ENCODE data around the gene HPDL.

DNA sequence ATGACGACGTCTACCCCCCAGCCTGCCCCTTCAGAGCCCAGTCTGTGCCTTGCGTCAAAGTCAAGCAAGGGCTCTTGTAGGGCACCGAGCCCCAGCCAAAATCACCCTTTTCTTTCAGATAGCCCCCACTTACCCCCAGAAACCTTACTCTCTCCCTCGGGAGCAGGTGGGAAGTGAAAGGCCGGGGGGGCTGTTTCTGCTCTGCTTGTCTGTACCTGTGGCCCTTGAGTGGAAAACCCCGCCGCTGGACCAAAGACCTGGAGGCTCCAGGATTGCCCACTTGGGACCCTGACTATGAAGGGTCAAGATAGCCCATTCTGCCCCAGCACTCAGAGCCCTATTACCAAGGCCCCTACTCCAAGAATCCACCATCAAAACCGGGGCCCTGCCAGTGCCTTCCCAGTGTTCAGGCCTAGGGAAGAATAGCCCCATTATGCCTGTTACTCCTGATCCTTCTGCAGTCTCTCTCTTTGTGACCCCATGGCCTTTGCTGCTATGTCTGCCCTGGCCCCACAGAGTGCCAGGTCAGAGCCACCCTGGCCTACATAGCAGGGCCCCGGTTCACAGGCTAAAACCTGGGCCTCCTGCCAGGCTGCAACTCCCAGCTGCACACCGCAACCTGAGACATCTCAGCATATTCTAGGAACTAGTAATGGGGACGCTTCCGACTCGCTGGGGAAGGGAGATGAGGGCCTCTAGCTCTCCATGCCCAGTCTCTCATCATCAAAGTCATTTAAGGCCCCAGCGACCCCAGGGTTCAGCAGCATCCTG lies 22.2 kb upstream of the HPDL start:
- TF ChIP-seq CTCF (IDR thresholded peaks at IDR 0.05) (no peak), POLR2A (IDR thresholded peaks at IDR 0.05) (no peak), EP300 (IDR thresholded peaks at IDR 0.05) (no peak)

All from ovary (tissue), 3 donors.